HCT116 (cell line): Measurements from ENCODE around the gene PPP1R3C. TPM values are rescaled to one million over a fixed set of nuclear protein-coding genes. Genes with fewer than 3 reads are reported as not detected.

Experiments
- ATAC-seq: fragments of 200-7000 bp; cut with Tn5 transposase; 2 replicates; pipeline ENCODE4 v1.9.1; 2020; ENCODE audit warnings: mild to moderate bottlenecking, moderate library complexity
- BruUV-seq: library from RNA; stranded (reverse); fragments of 400-500 nt; replicated peaks from 2 replicates; lab custom pipeline; 2021; lab: Mats Ljungman, UMichigan
- CTCF ChIA-PET: fragments of 300-600 bp; sonication (Branson Sonifier 250); formaldehyde crosslinking; loops from one replicate; lab custom pipeline; 2021; ENCODE audit warnings: antibody characterized with exemption; lab: Charles Lee
- POLR2A ChIA-PET: fragments of 300-600, 350-600 bp; sonication (Branson Sonifier 250); formaldehyde crosslinking; loops from one replicate; lab custom pipeline; 2021; ENCODE audit warnings: antibody characterized with exemption; lab: Charles Lee
- RAD21 ChIA-PET, 2 experiments: fragments of 300-600 bp; sonication (Branson Sonifier 250); formaldehyde crosslinking; loops; one replicate each; lab custom pipeline; 2023; ENCODE audit warnings: low total read pairs in 2 of 2; ENCODE audit not compliant: uncharacterized antibody in 2 of 2, unreplicated experiment in 2 of 2, low non-redundant PET in 1 of 2; lab: Charles Lee
- DNase-seq: peaks from one replicate; pipeline ENCODE4 v3.0.0-alpha.2; 2010; ENCODE audit warnings: low read depth, low spot score
- H2AFZ ChIP-seq: fragments of 200-600 bp; shearing (Covaris generic), sonication (generic); 2 replicates; pipeline ENCODE4 v1.6.1; 2017; ENCODE audit warnings: low read depth, mixed run types, mixed read lengths, antibody characterized with exemption, low read length; ENCODE audit not compliant: poor library complexity, severe bottlenecking
- H3K27ac ChIP-seq: 2 replicates; pipeline ENCODE4 v1.5.1; 2012; ENCODE audit warnings: low read depth, low read length
- H3K27me3 ChIP-seq: fragments of 200-600 bp; sonication (generic); 2 replicates; pipeline ENCODE4 v1.6.1; 2016; ENCODE audit warnings: mixed run types, low read length, mixed read lengths; ENCODE audit not compliant: insufficient read depth
- H3K36me3 ChIP-seq, 2 experiments: fragments of 200-500 bp in 1 of 2; fragments of 200-600 bp in 1 of 2; sonication (Bioruptor generic) in 1 of 2; sonication (generic) in 1 of 2; 2 replicates each; pipeline versions ENCODE4 v1.5.1 to v1.6.1; 2014 to 2016; ENCODE audit warnings: low read length in 2 of 2, inconsistent platforms in 1 of 2, mixed read lengths in 1 of 2, mixed run types in 1 of 2; ENCODE audit not compliant: insufficient read depth in 2 of 2, control insufficient read depth in 1 of 2
- H3K4me1 ChIP-seq, 2 experiments: fragments of 200-600 bp in 1 of 2; sonication (generic) in 1 of 2; 2 replicates each; pipeline versions ENCODE4 v1.5.1 to v1.6.1; 2012 to 2017; ENCODE audit warnings: low read length in 2 of 2, inconsistent platforms in 1 of 2, mild to moderate bottlenecking in 1 of 2, mixed read lengths in 1 of 2, mixed run types in 1 of 2, moderate library complexity in 1 of 2; ENCODE audit not compliant: insufficient read depth in 2 of 2, control insufficient read depth in 1 of 2
- H3K4me2 ChIP-seq: fragments of 200-600 bp; sonication (generic); 2 replicates; pipeline ENCODE4 v1.6.1; 2017; ENCODE audit warnings: mixed run types, low read length, mixed read lengths
- H3K4me3 ChIP-seq, 2 experiments: fragments of 200-600 bp in 1 of 2; sonication (generic) in 1 of 2; replicated peaks in 1 of 2; 2 replicates each; pipeline ENCODE4 v1.5.1; 2011 to 2016; ENCODE audit warnings: low read length in 2 of 2, control low read depth in 1 of 2, low read depth in 1 of 2, mild to moderate bottlenecking in 1 of 2, mixed read lengths in 1 of 2, mixed run types in 1 of 2
- H3K79me2 ChIP-seq: fragments of 200-600 bp; sonication (generic); 2 replicates; pipeline ENCODE4 v1.6.1; 2017; ENCODE audit warnings: mild to moderate bottlenecking, mixed run types, low read length, moderate library complexity, mixed read lengths; ENCODE audit not compliant: insufficient read depth
- H3K9ac ChIP-seq: fragments of 200-600 bp; sonication (generic); 2 replicates; pipeline ENCODE4 v1.6.1; 2016; ENCODE audit warnings: low read length, mixed read lengths
- H3K9me2 ChIP-seq: fragments of 200-600 bp; sonication (generic), shearing (Covaris generic); 2 replicates; pipeline ENCODE4 v1.6.1; 2017; ENCODE audit warnings: mixed run types, mild to moderate bottlenecking, moderate library complexity; ENCODE audit not compliant: insufficient read depth
- H3K9me3 ChIP-seq, 2 experiments: fragments of 200-500 bp in 1 of 2; fragments of 200-600 bp in 1 of 2; sonication (Bioruptor generic) in 1 of 2; sonication (generic) in 1 of 2; 2 replicates each; pipeline ENCODE4 v1.6.1; 2014 to 2017; ENCODE audit warnings: low read length in 2 of 2, mixed read lengths in 2 of 2, inconsistent platforms in 1 of 2, low read depth in 1 of 2, mild to moderate bottlenecking in 1 of 2, mixed run types in 1 of 2, moderate library complexity in 1 of 2; ENCODE audit not compliant: control insufficient read depth in 1 of 2, insufficient read depth in 1 of 2
- H4K20me1 ChIP-seq: fragments of 200-600 bp; sonication (generic), shearing (Covaris generic); 2 replicates; pipeline ENCODE4 v1.6.1; 2017; ENCODE audit warnings: mixed run types, mild to moderate bottlenecking, moderate library complexity; ENCODE audit not compliant: insufficient read depth
- EGR1 ChIP-seq: IDR thresholded peaks from 2 replicates; pipeline ENCODE4 v1.6.1; 2012; ENCODE audit warnings: low read depth
- ELF1 ChIP-seq: IDR thresholded peaks from 2 replicates; pipeline ENCODE4 v1.6.1; 2012; ENCODE audit warnings: low read depth, borderline replicate concordance
- MAX ChIP-seq: IDR thresholded peaks from 2 replicates; pipeline ENCODE4 v1.6.1; 2012
- POLR2A ChIP-seq: IDR thresholded peaks from 2 replicates; pipeline ENCODE4 v1.7.0; 2011; ENCODE audit warnings: borderline replicate concordance; ENCODE audit not compliant: insufficient read depth, insufficient read length; ENCODE audit errors: extremely low read depth
- POLR2AphosphoS5 ChIP-seq: IDR thresholded peaks from 2 replicates; pipeline ENCODE4 v1.6.1; 2011; ENCODE audit warnings: mild to moderate bottlenecking, low read depth, low read length, moderate library complexity
- ZFX ChIP-seq: fragments of 450-650 bp; IDR thresholded peaks from 2 replicates; pipeline ENCODE4 v1.6.1; 2017
- ZNF274 ChIP-seq: fragments of 200-500 bp; sonication (Bioruptor generic); IDR thresholded peaks from 2 replicates; pipeline ENCODE4 v1.6.1; 2014; ENCODE audit warnings: mild to moderate bottlenecking, low read depth, low read length, inconsistent platforms
- intact Hi-C: fragments of 100-400 bp; cut with micrococcal nuclease; formaldehyde crosslinking; loops from 2 replicates; pipeline ENCODE4 v1.10.0; 2022
- total RNA-seq: library from RNA; stranded (reverse); gene quantifications from one replicate; pipeline ENCODE4 v1.2.1, GENCODE V29; 2021; ENCODE audit not compliant: unreplicated experiment
- TF ChIP-seq, protein P1 (sequence below), 3 experiments: fragments of 200-600 bp in 1 of 3; sonication (generic) in 1 of 3; IDR thresholded peaks in 2 of 3; conservative IDR thresholded peaks in 1 of 3; 2 replicates each; pipeline ENCODE4 v1.5.1; 2012 to 2017; ENCODE audit warnings: low read depth in 2 of 3, low read length in 2 of 3, antibody characterized with exemption in 1 of 3, borderline replicate concordance in 1 of 3, control low read depth in 1 of 3, mild to moderate bottlenecking in 1 of 3, mixed read lengths in 1 of 3, mixed run types in 1 of 3, moderate library complexity in 1 of 3; ENCODE audit not compliant: insufficient read depth in 1 of 3

The PPP1R3C gene
- total RNA-seq, 1 experiment from 2014 or later = 0.20 TPM

DNA sequence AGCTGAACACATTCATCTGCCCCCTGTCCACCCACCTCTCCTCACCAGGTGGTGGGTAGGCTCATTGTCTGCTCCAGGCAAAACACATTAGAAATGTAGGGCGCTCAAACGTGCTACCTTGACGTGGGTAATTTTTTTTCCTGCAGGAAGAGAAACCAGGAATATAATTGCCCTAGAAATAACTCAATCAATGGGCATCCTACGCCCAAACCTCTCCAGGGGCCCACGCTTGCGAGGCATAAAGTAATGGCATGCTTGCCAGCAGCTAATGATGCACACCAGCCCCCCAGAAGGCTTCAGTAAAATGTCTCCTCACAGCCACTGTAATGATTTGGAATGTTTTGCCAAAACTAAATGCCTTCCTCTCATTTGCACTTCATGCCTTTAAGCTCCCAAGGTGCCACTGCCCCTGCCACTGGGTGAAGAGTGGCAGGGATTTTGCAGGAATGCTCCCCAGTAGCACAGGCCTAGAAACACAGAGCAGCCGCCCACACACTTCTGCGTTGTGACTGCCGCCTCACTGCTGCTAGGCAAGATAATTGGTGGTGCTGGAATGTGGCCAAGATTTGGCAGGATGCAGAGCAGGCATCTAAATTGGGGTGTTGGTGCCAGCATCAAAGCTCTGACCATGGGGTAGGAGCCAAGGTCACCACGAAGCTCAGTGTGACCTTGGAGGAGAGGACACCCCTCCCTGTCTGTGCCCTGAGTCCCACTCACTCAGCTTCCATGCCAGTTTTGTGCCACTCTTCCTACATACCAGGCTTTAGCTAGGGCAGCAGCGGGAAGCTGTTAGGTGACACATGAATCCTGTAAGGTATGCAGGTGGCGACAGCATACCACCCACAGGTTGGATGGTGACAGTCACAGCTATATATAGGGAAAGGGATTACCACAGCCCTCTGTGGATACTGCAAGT lies 48.7 kb upstream of the PPP1R3C start:
- Histone ChIP-seq H2AFZ (no peak overlapping the region), H3K4me2 (peak overlapping the region; percentile 42; the same call in 1 of the 2 replicates), H3K36me3 (no peaks in the 10 kb centered on the region), H3K27ac (no peak overlapping the region), H3K4me1 (peaks cover 13 to 14% of the 10 kb centered on the region in 2 experiments), H3K4me3 (no peak overlapping the region), H3K79me2 (no peaks in the 10 kb centered on the region), H4K20me1 (no peaks in the 10 kb centered on the region), H3K9ac (no peak overlapping the region), H3K9me3 (no peaks in the 10 kb centered on the region), H3K9me2 (no peaks in the 10 kb centered on the region), H3K27me3 (no peaks in the 10 kb centered on the region)
- ATAC-seq = peak; percentile 50
- ChIA-PET POLR2A (interaction anchor here (1.4 kb wide), 1 partner anchor 9 kb away, joined by 3 read pairs; no protein-coding TSS in a partner anchor), RAD21 (interaction anchor here in 1 of 2 experiments (0.6 kb wide), 1 partner anchor 385 kb away, joined by 4 read pairs; no protein-coding TSS in a partner anchor), CTCF (no interaction called here)
- no TSS peak for BruUV-seq
- intact Hi-C loops = no loop called here
- DNase-seq = no peak
- TF ChIP-seq ZNF274 = no peak
- no peak for TF ChIP-seq ZFX
- TF ChIP-seq MAX = no peak
- peak; percentile 79 for TF ChIP-seq EGR1
- no peak for TF ChIP-seq POLR2AphosphoS5
- TF ChIP-seq, protein P1, sequence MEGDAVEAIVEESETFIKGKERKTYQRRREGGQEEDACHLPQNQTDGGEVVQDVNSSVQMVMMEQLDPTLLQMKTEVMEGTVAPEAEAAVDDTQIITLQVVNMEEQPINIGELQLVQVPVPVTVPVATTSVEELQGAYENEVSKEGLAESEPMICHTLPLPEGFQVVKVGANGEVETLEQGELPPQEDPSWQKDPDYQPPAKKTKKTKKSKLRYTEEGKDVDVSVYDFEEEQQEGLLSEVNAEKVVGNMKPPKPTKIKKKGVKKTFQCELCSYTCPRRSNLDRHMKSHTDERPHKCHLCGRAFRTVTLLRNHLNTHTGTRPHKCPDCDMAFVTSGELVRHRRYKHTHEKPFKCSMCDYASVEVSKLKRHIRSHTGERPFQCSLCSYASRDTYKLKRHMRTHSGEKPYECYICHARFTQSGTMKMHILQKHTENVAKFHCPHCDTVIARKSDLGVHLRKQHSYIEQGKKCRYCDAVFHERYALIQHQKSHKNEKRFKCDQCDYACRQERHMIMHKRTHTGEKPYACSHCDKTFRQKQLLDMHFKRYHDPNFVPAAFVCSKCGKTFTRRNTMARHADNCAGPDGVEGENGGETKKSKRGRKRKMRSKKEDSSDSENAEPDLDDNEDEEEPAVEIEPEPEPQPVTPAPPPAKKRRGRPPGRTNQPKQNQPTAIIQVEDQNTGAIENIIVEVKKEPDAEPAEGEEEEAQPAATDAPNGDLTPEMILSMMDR (IDR thresholded peaks at IDR 0.05 in 2 of 3, conservative IDR thresholded peaks at IDR 0.05 in 1 of 3; ENCODE audit: borderline replicate concordance in 1 of 3, insufficient read depth in 1 of 3, low read depth in 2 of 3, low read length in 2 of 3) = no peak
- no peak for TF ChIP-seq POLR2A
- no peak for TF ChIP-seq ELF1
